Mesothelial cell of epicardium (in vitro differentiated cells): ENCODE measurements around the gene C19orf33. TPM values are rescaled to one million over a fixed set of nuclear protein-coding genes. Genes with fewer than 3 reads are reported as not detected.

ENCODE experiments used
- DNase-seq, 2 experiments: peaks; one replicate each; pipeline ENCODE4 v3.0.0; 2021; ENCODE audit warnings: low spot score in 2 of 2; ENCODE audit not compliant: unreplicated experiment in 2 of 2
- H3K27ac Mint-ChIP-seq: 2 replicates; pipeline ENCODE4 v1.8.0; 2021; ENCODE audit warnings: mixed read lengths
- H3K27me3 Mint-ChIP-seq: 2 replicates; pipeline ENCODE4 v1.8.0; 2021; ENCODE audit warnings: low read depth, mixed read lengths
- H3K36me3 Mint-ChIP-seq: 2 replicates; pipeline ENCODE4 v1.8.0; 2021; ENCODE audit warnings: mixed read lengths
- H3K4me1 Mint-ChIP-seq: 2 replicates; pipeline ENCODE4 v1.8.0; 2021; ENCODE audit warnings: mixed read lengths
- H3K4me3 Mint-ChIP-seq: 2 replicates; pipeline ENCODE4 v1.8.0; 2021; ENCODE audit warnings: mild to moderate bottlenecking, moderate library complexity, mixed read lengths
- H3K9me3 Mint-ChIP-seq: 2 replicates; pipeline ENCODE4 v1.8.0; 2021; ENCODE audit warnings: mixed read lengths
- total RNA-seq: library from RNA; stranded (reverse); gene quantifications from 3 replicates; pipeline ENCODE4 v1.2.1, GENCODE V29; 2021
- TF ChIP-seq, protein P1 (sequence below): fragments of 200-600 bp; sonication (generic); IDR thresholded peaks from one replicate; pipeline ENCODE4 v1.5.0; 2021; ENCODE audit warnings: antibody characterized with exemption; ENCODE audit not compliant: unreplicated experiment

Gene C19orf33
- total RNA-seq, 1 donor from 2014 or later: 4.6 TPM

DNA sequence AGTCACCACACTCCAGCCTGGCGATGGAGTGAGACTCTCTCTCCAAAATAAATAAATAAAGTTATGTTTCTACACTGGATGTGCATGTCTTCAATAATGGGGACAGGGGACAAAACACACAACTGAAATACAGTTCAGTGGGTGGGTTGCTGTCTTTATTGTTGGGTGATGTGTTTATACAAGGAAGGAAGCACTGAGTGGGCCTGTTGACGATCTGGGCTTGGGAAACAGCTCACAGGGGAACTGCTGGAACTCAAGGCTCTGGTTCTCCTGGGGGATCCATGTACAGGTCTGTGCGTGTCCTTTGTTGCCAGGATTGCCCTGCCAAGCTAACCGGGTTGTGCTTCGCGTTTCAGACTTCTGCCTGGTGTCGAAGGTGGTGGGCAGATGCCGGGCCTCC is 20.8 kb upstream of the C19orf33 start:
- Mint-ChIP-seq H3K9me3 (no peaks in the 10 kb centered on the region), H3K4me1 (peaks cover 8% of the 10 kb centered on the region), H3K27me3 (no peaks in the 10 kb centered on the region), H3K27ac (no peak overlapping the region), H3K4me3 (no peak overlapping the region), H3K36me3 (peaks cover 11% of the 10 kb centered on the region)
- TF ChIP-seq, protein P1, sequence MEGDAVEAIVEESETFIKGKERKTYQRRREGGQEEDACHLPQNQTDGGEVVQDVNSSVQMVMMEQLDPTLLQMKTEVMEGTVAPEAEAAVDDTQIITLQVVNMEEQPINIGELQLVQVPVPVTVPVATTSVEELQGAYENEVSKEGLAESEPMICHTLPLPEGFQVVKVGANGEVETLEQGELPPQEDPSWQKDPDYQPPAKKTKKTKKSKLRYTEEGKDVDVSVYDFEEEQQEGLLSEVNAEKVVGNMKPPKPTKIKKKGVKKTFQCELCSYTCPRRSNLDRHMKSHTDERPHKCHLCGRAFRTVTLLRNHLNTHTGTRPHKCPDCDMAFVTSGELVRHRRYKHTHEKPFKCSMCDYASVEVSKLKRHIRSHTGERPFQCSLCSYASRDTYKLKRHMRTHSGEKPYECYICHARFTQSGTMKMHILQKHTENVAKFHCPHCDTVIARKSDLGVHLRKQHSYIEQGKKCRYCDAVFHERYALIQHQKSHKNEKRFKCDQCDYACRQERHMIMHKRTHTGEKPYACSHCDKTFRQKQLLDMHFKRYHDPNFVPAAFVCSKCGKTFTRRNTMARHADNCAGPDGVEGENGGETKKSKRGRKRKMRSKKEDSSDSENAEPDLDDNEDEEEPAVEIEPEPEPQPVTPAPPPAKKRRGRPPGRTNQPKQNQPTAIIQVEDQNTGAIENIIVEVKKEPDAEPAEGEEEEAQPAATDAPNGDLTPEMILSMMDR: no peak
- no peak for DNase-seq

DNA sequence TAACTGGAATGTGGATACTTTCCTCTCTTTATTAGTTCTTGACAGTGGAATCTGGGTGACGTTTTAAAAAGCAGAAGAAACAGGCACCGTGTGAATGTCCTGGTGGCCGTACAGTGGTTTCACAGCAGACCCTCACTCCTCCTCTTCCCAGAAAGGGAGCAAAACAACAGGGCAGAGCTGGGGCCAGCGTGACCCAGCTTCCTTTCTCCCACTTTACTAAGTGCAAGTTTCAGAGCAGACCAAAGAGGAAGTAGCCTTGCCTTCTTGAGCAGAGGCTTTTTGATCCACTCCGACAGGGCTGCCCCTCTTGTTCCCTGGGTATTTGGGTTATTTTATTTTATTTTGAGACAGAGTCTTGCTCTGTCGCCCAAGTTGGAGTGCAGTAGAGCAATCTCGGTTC is 19.6 kb upstream of the C19orf33 start:
- H3K36me3 Mint-ChIP-seq: peaks cover 11% of the 10 kb centered on the region
- H3K27me3 Mint-ChIP-seq: no peaks in the 10 kb centered on the region
- no peak overlapping the region for H3K27ac Mint-ChIP-seq
- no peak overlapping the region for H3K4me3 Mint-ChIP-seq
- TF ChIP-seq, protein P1: no peak
- H3K9me3 Mint-ChIP-seq: no peaks in the 10 kb centered on the region
- no peak for DNase-seq
- H3K4me1 Mint-ChIP-seq: peaks cover 3% of the 10 kb centered on the region

DNA sequence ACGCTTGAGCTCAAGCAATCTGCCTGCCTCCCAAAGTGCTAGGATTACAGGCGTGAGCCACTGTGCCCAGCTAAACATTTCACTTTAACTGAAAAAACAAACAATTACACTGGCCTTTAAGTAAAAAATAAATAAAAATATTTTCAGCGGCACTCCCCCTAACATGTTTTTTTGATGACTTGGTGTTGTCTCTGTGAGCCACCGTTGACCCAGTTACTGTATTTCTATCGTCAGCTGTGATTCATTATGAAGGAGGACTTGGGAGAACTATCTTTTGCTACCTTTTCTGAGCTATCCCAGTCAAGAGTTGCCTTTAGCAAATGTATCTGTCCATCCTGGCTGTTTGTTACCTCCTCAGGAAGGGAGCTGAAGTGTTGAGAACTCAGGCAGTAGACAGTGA is 18.5 kb upstream of the C19orf33 start:
- peaks cover 11% of the 10 kb centered on the region for H3K36me3 Mint-ChIP-seq
- H3K4me1 Mint-ChIP-seq: no peaks in the 10 kb centered on the region
- H3K27me3 Mint-ChIP-seq: no peaks in the 10 kb centered on the region
- DNase-seq: no peak
- TF ChIP-seq, protein P1: no peak
- no peaks in the 10 kb centered on the region for H3K9me3 Mint-ChIP-seq
- no peak overlapping the region for H3K27ac Mint-ChIP-seq
- H3K4me3 Mint-ChIP-seq: no peak overlapping the region

DNA sequence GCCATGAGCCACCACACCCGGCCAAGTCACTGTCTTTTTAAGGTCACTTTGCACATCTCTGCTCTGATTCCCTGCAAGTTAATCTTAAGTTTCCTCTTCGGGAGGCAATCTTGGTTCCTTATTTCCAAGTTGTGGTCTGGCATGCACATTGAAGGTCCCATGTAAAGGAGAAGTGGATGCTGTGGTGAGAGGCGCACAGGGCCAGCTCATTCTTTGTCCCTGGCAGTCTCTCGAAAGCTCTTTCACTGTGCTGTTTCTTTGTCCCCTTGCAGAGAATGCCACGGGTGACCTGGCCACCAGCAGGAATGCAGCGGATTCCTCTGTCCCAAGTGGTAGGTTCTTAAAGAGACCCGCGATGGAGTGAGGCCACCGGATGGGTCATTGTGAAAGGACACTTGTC is 16.4 kb upstream of the C19orf33 start:
- DNase-seq: no peak
- no peaks in the 10 kb centered on the region for H3K27me3 Mint-ChIP-seq
- no peak overlapping the region for H3K4me3 Mint-ChIP-seq
- no peak overlapping the region for H3K27ac Mint-ChIP-seq
- TF ChIP-seq, protein P1: no peak
- H3K9me3 Mint-ChIP-seq: no peaks in the 10 kb centered on the region
- H3K36me3 Mint-ChIP-seq: peaks cover 11% of the 10 kb centered on the region
- no peaks in the 10 kb centered on the region for H3K4me1 Mint-ChIP-seq

DNA sequence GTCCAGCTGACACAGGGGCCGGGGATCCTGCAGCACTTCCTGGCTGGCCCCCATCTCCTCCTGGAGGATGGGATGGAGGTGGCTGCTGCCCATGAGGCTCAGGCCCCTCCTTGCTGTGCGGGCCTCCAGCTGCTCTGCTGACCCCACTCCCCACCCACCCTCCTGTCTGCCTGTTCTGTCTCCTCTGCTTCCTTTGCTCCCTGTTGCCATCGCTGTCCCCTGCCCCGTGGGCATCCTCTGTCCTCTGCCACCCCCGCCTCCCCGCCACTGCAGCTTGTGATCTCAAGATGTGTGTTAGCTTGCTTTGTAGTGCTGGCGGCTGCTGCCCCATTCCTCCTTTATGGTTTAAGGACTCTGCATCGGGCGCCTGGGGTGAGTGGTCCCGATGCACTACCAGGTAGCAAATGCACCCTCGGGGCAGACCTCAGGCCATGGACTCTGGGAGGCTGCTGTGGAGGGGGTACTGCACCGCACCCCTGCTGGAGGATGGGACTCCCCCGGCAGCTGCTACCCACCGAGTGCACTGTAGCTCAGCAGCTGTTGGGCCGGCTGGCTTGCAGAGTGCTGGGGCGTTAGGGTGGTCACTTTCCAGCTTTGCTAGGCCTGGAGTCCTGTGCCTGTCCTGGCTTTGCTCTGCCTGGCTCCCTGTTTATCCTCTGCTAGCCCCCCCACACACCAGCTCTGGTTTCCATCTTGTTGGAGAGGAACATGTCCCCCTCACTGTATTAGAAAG is 15.8 kb upstream of the C19orf33 start:
- Mint-ChIP-seq H3K4me1 (no peaks in the 10 kb centered on the region), H3K27ac (no peak overlapping the region), H3K36me3 (peaks cover 11% of the 10 kb centered on the region), H3K4me3 (no peak overlapping the region), H3K27me3 (no peaks in the 10 kb centered on the region), H3K9me3 (no peaks in the 10 kb centered on the region)
- DNase-seq: no peak
- TF ChIP-seq, protein P1: no peak
